ENCODE results near the gene PLCL2.

The PLCL2 gene

DNA sequence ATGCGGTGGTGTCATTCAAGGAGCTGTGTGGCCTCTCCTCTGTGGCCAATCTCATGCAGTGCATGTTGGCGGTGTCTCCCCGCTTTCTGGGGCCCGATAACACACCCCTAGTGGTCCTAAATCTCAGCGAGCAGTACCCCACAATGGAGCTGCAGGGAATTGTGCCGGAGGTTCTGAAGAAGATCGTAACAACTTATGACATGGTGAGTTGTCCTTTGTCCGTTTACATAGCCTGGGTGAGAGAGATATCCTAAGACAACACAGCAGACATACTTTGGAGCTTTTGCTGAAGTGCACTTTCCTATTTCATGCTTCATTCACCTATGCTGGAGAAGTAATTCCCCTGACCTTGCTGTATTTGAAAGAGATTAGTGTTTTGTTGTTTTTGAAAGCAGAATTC is 130.0 kb downstream of the PLCL2 start:
- H3K4me3 Mint-ChIP-seq: no peak overlapping the region
- H3K36me3 Mint-ChIP-seq: peaks cover 22% of the 10 kb centered on the region
- H3K27ac Mint-ChIP-seq: no peak overlapping the region
- no peaks in the 10 kb centered on the region for H3K9me3 Mint-ChIP-seq
- H3K27me3 Mint-ChIP-seq: no peaks in the 10 kb centered on the region
- H3K4me1 Mint-ChIP-seq: peaks cover 52% of the 10 kb centered on the region

DNA sequence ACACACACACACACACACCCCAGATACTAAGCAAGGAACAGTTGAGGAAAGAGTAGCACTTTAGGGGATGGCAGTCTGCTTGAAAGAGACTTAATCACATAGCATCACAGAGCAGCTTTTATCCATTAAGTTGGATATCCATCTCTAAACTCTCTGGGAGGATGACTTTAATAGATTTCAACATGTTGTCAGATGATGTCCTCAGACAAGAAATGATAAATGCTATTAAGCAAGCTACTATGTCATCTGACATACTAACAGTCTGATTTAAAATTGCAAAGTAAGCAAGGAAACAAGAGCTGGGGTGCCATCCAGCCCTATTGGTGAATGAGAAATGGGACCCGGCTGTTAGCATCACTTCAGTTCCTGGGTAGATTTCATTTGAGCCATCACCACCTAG is 136.9 kb downstream of the PLCL2 start:
- Mint-ChIP-seq H3K27ac (peak overlapping the region; percentile 90), H3K4me3 (no peak overlapping the region), H3K27me3 (no peaks in the 10 kb centered on the region), H3K36me3 (peaks cover 19% of the 10 kb centered on the region), H3K4me1 (peaks cover 80% of the 10 kb centered on the region), H3K9me3 (no peaks in the 10 kb centered on the region)

DNA sequence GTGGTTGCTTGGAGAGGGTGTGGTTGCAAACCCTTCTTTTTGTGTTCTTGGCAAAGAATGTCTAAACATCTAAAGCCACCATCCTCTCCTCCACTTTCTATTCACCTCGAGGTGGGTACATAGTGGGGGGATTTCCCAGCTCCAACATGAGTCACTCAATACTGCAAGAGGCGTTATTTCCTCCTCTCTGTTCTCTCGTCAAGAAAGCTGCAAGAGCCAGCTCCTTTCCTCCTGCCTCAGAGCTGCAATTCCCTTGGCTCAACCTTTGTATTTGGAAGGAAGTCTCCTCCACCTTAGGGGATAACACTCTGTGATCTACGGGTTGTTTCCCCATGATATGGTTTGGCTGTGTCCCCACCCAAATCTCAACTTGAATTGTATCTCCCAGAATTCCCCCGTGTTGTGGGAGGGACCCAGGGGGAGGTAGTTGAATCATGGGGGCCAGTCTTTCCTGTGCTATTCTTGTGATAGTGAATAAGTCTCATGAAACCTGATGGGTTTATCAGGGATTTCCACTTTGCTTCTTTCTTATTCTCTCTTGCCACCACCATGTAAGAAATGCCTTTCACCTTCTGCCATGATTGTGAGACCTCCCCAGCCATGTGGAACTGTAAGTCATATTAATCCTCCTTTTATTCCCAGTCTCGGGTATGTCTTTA is 138.4 kb downstream of the PLCL2 start:
- peak overlapping the region; percentile 96 for H3K27ac Mint-ChIP-seq
- H3K27me3 Mint-ChIP-seq: no peaks in the 10 kb centered on the region
- peaks cover 84% of the 10 kb centered on the region for H3K4me1 Mint-ChIP-seq
- H3K36me3 Mint-ChIP-seq: peaks cover 17% of the 10 kb centered on the region
- H3K9me3 Mint-ChIP-seq: no peaks in the 10 kb centered on the region
- peak overlapping the region; percentile 67 for H3K4me3 Mint-ChIP-seq

DNA sequence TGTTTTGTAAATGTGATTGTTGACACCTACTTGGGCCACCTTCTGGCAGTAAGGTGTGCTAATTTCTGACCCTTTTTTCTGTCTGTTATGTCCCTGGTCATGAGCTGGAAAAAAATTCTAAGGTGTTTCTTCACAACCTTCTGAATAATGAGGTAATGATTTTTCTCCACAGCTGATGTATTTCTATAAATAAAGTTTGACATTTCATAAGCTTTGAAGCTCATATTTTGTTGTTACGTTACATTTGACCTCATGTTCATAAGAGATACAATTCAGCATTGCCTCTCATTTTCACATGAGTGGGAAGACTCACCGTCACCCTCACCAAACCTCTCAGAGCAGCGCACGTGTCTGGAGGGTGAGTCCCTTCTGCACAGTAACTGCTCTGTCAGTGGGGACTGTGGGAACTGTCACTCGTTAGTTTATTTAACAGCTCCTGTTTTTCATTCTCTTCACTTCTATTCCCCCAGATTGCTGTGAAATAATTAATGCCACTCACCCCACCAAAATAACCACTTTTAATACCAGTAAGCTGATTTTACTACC is 140.9 kb downstream of the PLCL2 start:
- H3K27me3 Mint-ChIP-seq: no peaks in the 10 kb centered on the region
- H3K4me3 Mint-ChIP-seq: peak overlapping the region; percentile 23
- peaks cover 21% of the 10 kb centered on the region for H3K36me3 Mint-ChIP-seq
- H3K4me1 Mint-ChIP-seq: peaks cover 97% of the 10 kb centered on the region
- H3K27ac Mint-ChIP-seq: peak overlapping the region; percentile 84
- H3K9me3 Mint-ChIP-seq: no peaks in the 10 kb centered on the region

DNA sequence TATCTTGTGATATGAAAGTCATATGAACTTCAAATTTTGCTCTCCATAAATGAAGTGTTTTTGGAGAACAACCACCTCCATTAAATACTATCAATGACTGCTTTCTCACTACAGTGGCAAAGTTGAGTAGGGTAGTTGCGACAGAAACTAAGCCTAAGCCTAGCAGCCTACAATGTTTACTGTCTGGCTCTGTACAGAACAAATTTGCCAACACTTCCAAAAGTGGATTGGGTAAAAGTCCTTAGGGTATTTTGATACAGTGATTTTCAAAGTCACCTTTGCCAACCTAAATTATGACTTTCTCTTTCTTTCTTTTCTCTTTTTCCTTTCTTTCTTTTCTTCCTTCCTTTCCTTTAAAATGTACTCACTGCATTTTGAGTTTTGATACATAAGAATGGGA is 142.6 kb downstream of the PLCL2 start:
- H3K27ac Mint-ChIP-seq: peak overlapping the region; percentile 77
- no peaks in the 10 kb centered on the region for H3K9me3 Mint-ChIP-seq
- H3K27me3 Mint-ChIP-seq: no peaks in the 10 kb centered on the region
- H3K4me1 Mint-ChIP-seq: peaks cover 93% of the 10 kb centered on the region
- H3K36me3 Mint-ChIP-seq: peaks cover 20% of the 10 kb centered on the region
- no peak overlapping the region for H3K4me3 Mint-ChIP-seq

DNA sequence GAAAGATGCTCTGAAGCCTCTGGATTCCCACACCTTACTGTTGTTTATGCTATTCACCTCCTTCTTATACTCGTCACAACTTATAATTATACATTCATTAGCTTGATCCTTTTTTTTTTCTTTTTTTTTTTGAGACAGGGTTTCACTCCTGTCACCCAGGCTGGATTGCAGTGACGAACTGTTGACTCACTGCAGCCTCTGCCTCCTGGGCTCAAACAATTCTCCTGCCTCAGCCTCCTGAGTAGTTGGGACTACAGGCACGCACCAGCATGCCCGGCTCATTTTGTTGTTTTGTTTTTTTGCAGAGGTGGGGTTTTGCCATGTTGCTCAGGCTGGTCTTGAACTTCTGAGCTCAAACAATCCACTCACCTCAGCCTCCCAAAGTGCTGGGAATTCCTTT is 143.6 kb downstream of the PLCL2 start:
- Mint-ChIP-seq H3K4me1 (peaks cover 93% of the 10 kb centered on the region), H3K9me3 (no peaks in the 10 kb centered on the region), H3K36me3 (peaks cover 20% of the 10 kb centered on the region), H3K27ac (peak overlapping the region; percentile 30), H3K4me3 (no peak overlapping the region), H3K27me3 (no peaks in the 10 kb centered on the region)

DNA sequence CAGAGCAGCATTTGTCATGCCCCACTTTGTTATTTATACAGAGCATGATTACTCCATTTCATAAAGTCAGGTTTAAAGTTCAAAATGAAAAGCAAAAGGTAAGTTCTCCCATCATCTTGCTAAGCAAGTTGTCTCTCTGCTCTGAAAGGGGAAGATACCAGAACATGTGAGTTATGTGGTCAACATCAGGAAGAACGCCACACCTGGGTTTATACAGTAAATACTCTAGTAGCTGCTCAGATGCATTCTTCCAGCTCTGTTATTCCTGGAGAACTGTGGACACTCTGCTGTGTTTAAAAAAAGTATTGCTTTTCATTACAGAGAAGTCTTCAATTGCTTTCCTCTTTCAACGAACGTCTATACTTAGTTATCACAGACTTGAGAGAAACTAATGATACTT is 145.7 kb downstream of the PLCL2 start:
- Mint-ChIP-seq H3K27me3 (no peaks in the 10 kb centered on the region), H3K9me3 (no peaks in the 10 kb centered on the region), H3K4me1 (peaks cover 93% of the 10 kb centered on the region), H3K27ac (no peak overlapping the region), H3K36me3 (peaks cover 18% of the 10 kb centered on the region), H3K4me3 (no peak overlapping the region)

DNA sequence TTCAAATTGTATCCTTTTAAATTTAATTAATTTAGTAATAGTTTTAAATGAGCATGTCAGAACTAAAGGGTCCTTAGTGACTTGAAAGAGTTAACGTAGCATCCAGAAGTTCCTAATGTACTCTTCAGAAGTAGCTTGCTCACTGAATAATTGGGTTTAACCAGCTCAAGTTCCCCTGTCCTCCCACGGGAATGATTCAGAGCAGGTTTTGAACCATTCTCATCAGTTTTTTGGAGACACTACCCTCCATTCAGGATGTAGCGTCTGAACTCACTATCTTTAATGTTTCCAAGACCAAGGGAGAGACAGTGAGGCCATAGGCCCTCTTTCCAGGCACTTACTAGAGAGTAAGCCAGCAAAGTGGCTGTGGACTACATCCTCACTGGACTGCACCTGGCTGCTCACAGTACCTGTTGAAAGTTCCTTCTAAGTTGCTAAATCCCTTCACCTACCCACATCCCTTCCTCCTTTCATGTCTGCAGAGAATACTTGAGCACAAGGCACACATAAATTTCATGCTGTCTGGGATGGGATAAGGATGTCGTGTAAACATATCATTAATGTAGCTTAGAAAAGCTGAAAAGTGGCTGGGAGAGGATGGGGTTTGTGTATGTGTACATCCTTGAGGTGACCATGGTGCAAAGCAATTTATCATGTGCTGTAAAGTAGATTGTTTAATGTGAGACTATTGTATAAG is 146.3 kb downstream of the PLCL2 start:
- Mint-ChIP-seq H3K9me3 (no peaks in the 10 kb centered on the region), H3K27me3 (no peaks in the 10 kb centered on the region), H3K27ac (peak overlapping the region; percentile 1), H3K36me3 (peaks cover 22% of the 10 kb centered on the region), H3K4me3 (no peak overlapping the region), H3K4me1 (peaks cover 93% of the 10 kb centered on the region)

DNA sequence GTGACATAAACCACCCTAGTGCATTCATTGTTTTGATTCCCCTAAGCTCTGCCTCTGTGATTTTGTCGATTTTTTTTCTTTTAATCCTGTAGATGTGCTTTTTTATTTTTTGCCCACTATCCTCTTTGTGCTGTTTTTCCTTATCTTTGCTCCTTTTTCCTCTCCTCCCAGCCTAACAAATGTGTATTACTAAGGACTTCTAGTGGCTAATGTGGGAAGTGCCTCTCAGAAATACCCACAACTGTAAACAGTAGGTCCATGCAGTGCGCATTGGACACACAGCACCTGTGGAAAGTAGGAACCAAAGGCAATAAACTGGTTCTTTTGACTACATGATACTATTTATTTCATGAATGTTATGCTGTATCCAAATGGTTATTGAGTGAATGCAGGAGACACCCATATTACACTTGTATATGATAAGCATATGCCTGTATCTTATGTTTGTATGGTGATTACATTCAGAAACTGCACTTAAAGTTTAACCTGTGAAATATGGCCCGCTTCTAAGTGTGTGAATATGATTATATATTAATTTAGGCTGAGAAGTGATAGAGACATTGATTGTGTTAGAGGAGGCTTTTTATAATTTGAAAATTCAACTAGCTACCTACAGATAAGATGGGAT is 147.8 kb downstream of the PLCL2 start:
- H3K27ac Mint-ChIP-seq: peak overlapping the region; percentile 56
- peaks cover 22% of the 10 kb centered on the region for H3K36me3 Mint-ChIP-seq
- peaks cover 86% of the 10 kb centered on the region for H3K4me1 Mint-ChIP-seq
- H3K9me3 Mint-ChIP-seq: no peaks in the 10 kb centered on the region
- H3K4me3 Mint-ChIP-seq: no peak overlapping the region
- no peaks in the 10 kb centered on the region for H3K27me3 Mint-ChIP-seq

DNA sequence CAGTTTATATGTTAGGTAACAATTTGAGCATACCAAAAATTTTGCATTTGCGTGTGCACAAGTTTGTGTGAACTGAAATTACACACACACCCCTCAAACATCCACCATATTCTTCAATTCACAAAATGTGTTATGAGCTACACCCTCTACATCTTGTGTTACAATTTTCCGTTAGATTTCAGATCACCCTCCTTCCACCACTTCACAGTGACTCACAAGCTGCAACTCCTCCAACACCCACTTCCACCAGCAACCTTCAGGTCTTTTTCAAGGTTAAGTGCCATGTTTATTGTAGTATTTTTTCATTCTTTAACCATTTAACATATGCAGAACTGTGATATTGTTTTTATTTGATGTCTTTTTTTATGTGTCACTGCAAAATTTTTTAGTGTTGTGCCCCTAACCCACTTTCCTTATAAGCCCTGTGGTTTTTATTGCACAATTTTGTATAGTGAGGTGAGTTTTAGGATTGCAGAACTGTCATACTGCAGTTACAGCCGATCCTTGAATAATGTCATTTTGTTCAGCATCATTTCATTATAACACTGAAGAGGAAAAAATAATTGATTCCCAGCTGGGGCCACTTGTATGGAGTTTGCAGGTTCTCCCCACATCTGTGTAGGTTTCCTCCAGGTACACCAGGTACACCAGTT is 148.9 kb downstream of the PLCL2 start:
- Mint-ChIP-seq H3K4me3 (no peak overlapping the region), H3K27ac (no peak overlapping the region), H3K9me3 (no peaks in the 10 kb centered on the region), H3K36me3 (peaks cover 21% of the 10 kb centered on the region), H3K27me3 (no peaks in the 10 kb centered on the region), H3K4me1 (peaks cover 75% of the 10 kb centered on the region)

DNA sequence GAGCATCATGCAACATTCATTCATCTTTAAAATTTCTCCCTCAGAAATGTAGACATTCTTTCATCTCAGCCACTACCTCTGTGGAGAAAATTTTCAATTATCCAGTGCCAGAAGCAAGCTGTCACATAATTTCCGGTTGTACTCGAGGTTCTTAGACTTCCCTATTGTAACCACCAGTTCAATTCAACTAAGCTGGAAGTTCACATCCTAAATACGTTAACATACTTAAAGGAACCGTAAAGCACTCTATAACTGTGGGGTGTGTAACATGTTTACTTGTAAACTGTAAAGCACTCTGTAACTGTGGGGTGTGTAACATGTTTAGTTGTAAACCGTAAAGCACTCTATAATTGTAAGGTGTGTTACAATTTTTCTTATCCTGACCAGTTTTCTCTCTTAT is 150.3 kb downstream of the PLCL2 start:
- H3K4me3 Mint-ChIP-seq: no peak overlapping the region
- peaks cover 73% of the 10 kb centered on the region for H3K4me1 Mint-ChIP-seq
- H3K36me3 Mint-ChIP-seq: peaks cover 21% of the 10 kb centered on the region
- no peaks in the 10 kb centered on the region for H3K27me3 Mint-ChIP-seq
- H3K27ac Mint-ChIP-seq: peak overlapping the region; percentile 90
- no peaks in the 10 kb centered on the region for H3K9me3 Mint-ChIP-seq

DNA sequence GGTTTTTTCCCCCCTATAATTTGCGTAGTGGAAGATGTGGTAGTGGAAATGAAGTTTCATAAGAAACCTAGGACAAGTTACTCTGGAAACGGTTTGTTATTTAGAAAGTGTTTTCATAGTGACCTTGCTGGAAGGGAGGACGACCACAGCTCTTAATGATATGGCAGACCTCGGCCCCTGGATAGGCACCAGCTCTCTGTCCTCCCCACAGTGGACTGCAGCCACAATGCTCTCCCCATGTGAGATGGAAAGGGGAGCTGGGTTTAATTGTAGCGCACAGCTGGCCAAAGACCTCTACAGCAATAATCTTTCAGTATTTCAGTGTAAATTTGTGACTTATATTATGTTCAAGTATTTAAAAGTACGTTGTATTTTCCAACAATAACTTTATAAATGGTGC is 151.2 kb downstream of the PLCL2 start:
- Mint-ChIP-seq H3K4me1 (peaks cover 69% of the 10 kb centered on the region), H3K4me3 (no peak overlapping the region), H3K27ac (no peak overlapping the region), H3K36me3 (peaks cover 24% of the 10 kb centered on the region), H3K27me3 (no peaks in the 10 kb centered on the region), H3K9me3 (no peaks in the 10 kb centered on the region)

DNA sequence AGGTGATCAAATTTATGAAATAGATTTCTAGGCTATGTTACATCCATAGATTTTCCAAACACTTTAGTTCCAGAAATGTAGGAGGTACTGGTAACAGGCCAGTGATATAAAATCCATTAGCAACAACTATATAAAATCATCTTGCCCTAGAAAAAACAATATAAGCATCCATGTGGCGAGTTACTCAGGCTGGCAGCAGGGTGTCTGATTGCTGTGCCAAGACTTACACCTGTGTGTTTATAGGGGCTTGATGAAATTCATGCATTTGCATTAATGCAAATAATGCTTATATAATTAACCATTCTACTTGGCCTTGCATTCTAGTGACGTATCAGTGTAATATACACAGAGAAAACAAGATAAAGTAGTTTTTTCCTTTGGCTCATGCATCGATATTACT is 153.4 kb downstream of the PLCL2 start:
- peaks cover 50% of the 10 kb centered on the region for H3K4me1 Mint-ChIP-seq
- no peaks in the 10 kb centered on the region for H3K27me3 Mint-ChIP-seq
- H3K4me3 Mint-ChIP-seq: no peak overlapping the region
- H3K9me3 Mint-ChIP-seq: no peaks in the 10 kb centered on the region
- no peak overlapping the region for H3K27ac Mint-ChIP-seq
- H3K36me3 Mint-ChIP-seq: peaks cover 25% of the 10 kb centered on the region

DNA sequence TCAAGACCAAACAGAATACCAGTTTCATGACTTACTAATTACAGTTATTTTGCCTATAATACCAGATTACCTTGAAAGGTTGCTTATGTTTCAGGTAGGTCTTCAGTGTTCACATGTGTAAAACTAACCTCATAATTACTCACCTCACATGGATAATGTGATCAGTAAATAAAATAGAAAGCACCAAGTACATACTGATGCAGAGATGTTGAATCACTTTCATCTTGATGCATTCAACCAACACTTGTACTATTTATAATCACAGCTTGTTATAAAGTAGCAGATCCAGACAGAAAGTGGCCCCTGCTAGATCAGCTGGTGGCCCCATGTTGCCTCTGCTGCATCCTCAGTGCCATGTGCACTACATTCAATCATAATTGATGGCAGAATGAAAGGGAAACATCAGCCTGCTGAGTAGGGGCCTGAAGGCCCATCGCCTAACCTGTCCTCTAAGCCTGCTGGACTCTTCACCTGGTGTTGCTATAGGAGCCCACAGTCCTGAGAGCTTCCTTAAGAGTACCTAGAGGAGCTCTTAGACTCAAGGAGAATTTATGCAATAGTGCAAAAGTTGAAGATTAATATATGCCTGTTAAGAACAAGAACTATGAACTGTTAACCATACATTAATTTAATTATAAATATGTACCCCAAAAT is 154.3 kb downstream of the PLCL2 start:
- Mint-ChIP-seq H3K4me3 (no peak overlapping the region), H3K36me3 (peaks cover 30% of the 10 kb centered on the region), H3K4me1 (peaks cover 46% of the 10 kb centered on the region), H3K9me3 (no peaks in the 10 kb centered on the region), H3K27me3 (no peaks in the 10 kb centered on the region), H3K27ac (peak overlapping the region; percentile 30)

DNA sequence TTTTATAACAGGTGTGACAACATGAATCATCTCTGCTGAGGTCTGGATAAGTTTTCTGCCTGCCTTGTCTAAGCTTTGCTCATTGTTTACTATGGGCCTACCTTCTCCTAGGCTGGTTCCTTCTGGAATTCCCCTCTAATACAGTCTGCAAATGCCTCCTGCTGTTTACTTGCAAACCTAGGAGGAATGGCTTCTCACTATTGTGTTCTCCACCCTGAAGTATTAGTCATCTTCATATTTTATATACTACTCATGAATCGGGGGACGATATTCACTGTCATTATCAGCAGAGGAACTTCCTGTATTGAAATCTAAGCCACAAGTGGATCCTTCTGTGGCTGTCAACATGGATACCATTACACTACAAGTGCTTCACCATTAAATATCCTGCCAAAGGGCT is 154.8 kb downstream of the PLCL2 start:
- Mint-ChIP-seq H3K9me3 (no peaks in the 10 kb centered on the region), H3K27me3 (no peaks in the 10 kb centered on the region), H3K4me3 (no peak overlapping the region), H3K36me3 (peaks cover 31% of the 10 kb centered on the region), H3K4me1 (peaks cover 46% of the 10 kb centered on the region), H3K27ac (no peak overlapping the region)
